OCI-LY1 (cell line): Measurements from ENCODE around the gene AGAP1.

ENCODE experiments used
- H2AFZ ChIP-seq: fragments of 200-600 bp; sonication (generic), shearing (Covaris generic); 2 replicates; pipeline ENCODE4 v1.6.0; 2014; ENCODE audit warnings: antibody characterized with exemption, mild to moderate bottlenecking, low read length
- H3F3A ChIP-seq: fragments of 200-600 bp; sonication (generic), shearing (Covaris generic); 2 replicates; pipeline ENCODE4 v1.6.0; 2014; ENCODE audit warnings: mild to moderate bottlenecking, antibody characterized with exemption, low read length, moderate library complexity; ENCODE audit not compliant: insufficient read depth
- H3K27ac ChIP-seq: fragments of 200-600 bp; sonication (generic); 2 replicates; pipeline ENCODE4 v1.5.1; 2014; ENCODE audit warnings: low read length, mixed run types, mild to moderate bottlenecking, low read depth; ENCODE audit not compliant: poor library complexity, severe bottlenecking
- H3K27me3 ChIP-seq: fragments of 200-600 bp; sonication (generic); 2 replicates; pipeline ENCODE4 v1.6.0; 2014; ENCODE audit warnings: antibody characterized with exemption, mild to moderate bottlenecking, low read length, moderate library complexity; ENCODE audit not compliant: insufficient read depth
- H3K36me3 ChIP-seq: fragments of 200-600 bp; sonication (generic); 2 replicates; pipeline ENCODE4 v1.6.1; 2014; ENCODE audit warnings: mild to moderate bottlenecking, antibody characterized with exemption, low read length, moderate library complexity, mixed read lengths; ENCODE audit not compliant: insufficient read depth
- H3K4me1 ChIP-seq: fragments of 200-600 bp; sonication (generic); 2 replicates; pipeline ENCODE4 v1.5.1; 2014; ENCODE audit warnings: mild to moderate bottlenecking, low read length, moderate library complexity; ENCODE audit not compliant: insufficient read depth, severe bottlenecking
- H3K4me2 ChIP-seq: fragments of 200-600 bp; sonication (generic), shearing (Covaris generic); 2 replicates; pipeline ENCODE4 v1.6.1; 2014; ENCODE audit warnings: low read length
- H3K4me3 ChIP-seq: fragments of 200-600 bp; sonication (generic); 2 replicates; pipeline ENCODE4 v1.5.1; 2014; ENCODE audit warnings: low read length, low read depth, mild to moderate bottlenecking, mixed read lengths; ENCODE audit not compliant: poor library complexity, severe bottlenecking
- H3K79me2 ChIP-seq: fragments of 200-600 bp; shearing (Covaris generic); 2 replicates; pipeline ENCODE4 v1.6.1; 2016; ENCODE audit warnings: mixed run types, low read length, mixed read lengths; ENCODE audit not compliant: insufficient read depth
- H3K9ac ChIP-seq: fragments of 200-600 bp; sonication (generic), shearing (Covaris generic); 2 replicates; pipeline ENCODE4 v1.6.1; 2014; ENCODE audit warnings: mild to moderate bottlenecking, low read length, mixed read lengths
- H3K9me2 ChIP-seq: fragments of 200-600 bp; sonication (generic), shearing (Covaris generic); 2 replicates; pipeline ENCODE4 v1.6.1; 2014; ENCODE audit warnings: low read depth, mild to moderate bottlenecking, low read length, mixed read lengths
- H3K9me3 ChIP-seq: fragments of 200-600 bp; shearing (Covaris generic); 2 replicates; pipeline ENCODE4 v1.6.1; 2014; ENCODE audit warnings: low read length, mixed read lengths
- H4K20me1 ChIP-seq: fragments of 200-600 bp; sonication (generic), shearing (Covaris generic); 2 replicates; pipeline ENCODE4 v1.6.0; 2016; ENCODE audit warnings: mild to moderate bottlenecking, low read length; ENCODE audit not compliant: insufficient read depth
- CTCF ChIP-seq: fragments of 200-600 bp; sonication (generic), shearing (Covaris generic); IDR thresholded peaks from 2 replicates; pipeline ENCODE4 v1.5.1; 2017; ENCODE audit warnings: mild to moderate bottlenecking, antibody characterized with exemption, low read length, moderate library complexity, mixed read lengths
- EZH2 ChIP-seq: fragments of 200-600 bp; sonication (generic), shearing (Covaris generic); IDR thresholded peaks from 2 replicates; pipeline ENCODE4 v1.8.0; 2017; ENCODE audit warnings: borderline replicate concordance, mixed run types, mild to moderate bottlenecking, antibody characterized with exemption, low read length, moderate library complexity, mixed read lengths

AGAP1 gene

DNA sequence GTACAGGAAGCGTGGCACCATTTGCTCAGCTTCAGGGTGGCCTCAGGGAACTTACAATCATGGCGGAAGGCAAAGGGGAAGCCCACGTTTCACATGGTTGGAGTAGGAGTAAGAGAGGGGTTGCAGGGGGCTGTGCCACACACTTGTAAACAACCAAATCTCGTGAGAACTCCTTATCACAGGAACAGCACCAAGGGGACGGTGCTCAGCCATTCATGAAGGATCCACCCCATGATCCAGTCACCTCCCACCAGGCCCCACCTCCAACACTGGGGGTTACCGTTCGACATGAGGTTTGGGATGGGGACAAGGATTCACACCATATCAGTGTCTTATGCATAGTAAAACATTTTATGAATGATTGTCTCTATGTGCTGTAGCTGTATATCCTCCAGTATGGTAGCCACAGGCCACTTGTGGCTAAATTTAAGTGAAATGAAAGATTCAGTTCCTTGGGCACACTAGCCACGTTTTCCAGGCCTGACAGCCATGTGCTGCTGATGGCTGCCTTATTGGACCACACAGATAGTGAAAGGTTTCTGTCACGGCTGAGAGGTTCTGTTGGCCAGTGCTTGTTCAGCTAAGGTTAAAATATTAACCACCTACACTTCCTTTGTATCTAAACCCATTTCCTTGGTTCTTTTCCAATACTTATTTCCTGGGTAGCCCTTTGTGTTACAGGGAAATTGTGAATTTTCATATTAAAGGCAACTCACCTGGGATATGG lies 77.3 kb downstream of the AGAP1 start:
- no peak overlapping the region for H2AFZ ChIP-seq
- H3K4me1 ChIP-seq: no peaks in the 10 kb centered on the region
- no peak overlapping the region for H3K4me3 ChIP-seq
- H4K20me1 ChIP-seq: no peaks in the 10 kb centered on the region
- H3F3A ChIP-seq: no peaks in the 10 kb centered on the region
- H3K9ac ChIP-seq: no peak overlapping the region
- H3K27ac ChIP-seq: no peak overlapping the region
- H3K4me2 ChIP-seq: no peak overlapping the region
- H3K36me3 ChIP-seq: no peaks in the 10 kb centered on the region
- no peaks in the 10 kb centered on the region for H3K79me2 ChIP-seq
- no peak for TF ChIP-seq EZH2
- no peaks in the 10 kb centered on the region; the same call in 1 of the 2 replicates for H3K27me3 ChIP-seq
- H3K9me2 ChIP-seq: no peaks in the 10 kb centered on the region
- no peaks in the 10 kb centered on the region for H3K9me3 ChIP-seq

DNA sequence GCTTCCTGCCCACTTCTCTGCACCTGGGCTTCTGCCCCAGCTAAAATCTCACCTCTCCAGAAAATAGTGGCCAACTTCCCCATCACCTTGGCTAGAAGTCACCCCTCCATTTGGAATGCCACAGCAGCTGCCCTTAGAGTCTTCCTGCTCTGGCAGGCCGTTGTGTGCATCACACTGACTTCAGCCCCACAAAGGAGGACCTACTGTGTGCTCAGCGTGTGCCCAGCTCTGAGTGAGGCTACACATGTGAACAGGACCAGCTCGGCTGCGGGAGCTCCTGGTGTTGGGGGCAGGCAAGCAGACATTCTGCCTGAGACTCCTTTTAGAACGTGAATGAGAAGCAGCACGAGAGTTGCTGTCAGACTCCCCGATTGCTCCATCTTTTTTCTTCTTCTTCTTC lies 78.7 kb downstream of the AGAP1 start:
- Histone ChIP-seq H3K9me2 (no peaks in the 10 kb centered on the region), H3K79me2 (no peaks in the 10 kb centered on the region), H3K27me3 (no peaks in the 10 kb centered on the region; the same call in 1 of the 2 replicates), H4K20me1 (no peaks in the 10 kb centered on the region), H2AFZ (no peak overlapping the region), H3K36me3 (no peaks in the 10 kb centered on the region), H3K4me1 (no peaks in the 10 kb centered on the region), H3K27ac (no peak overlapping the region), H3K4me3 (no peak overlapping the region), H3F3A (no peaks in the 10 kb centered on the region), H3K9me3 (no peaks in the 10 kb centered on the region), H3K4me2 (no peak overlapping the region), H3K9ac (no peak overlapping the region)
- TF ChIP-seq CTCF (no peak), EZH2 (no peak)

GRCh38 chr2:235573331-235574221 lies 79.7 kb downstream of the AGAP1 start:
- no peaks in the 10 kb centered on the region; the same call in 1 of the 2 replicates for H3K27me3 ChIP-seq
- no peaks in the 10 kb centered on the region for H3K79me2 ChIP-seq
- H3K9ac ChIP-seq: no peak overlapping the region
- H3F3A ChIP-seq: no peaks in the 10 kb centered on the region
- no peak overlapping the region for H3K4me3 ChIP-seq
- H3K4me2 ChIP-seq: no peak overlapping the region
- H3K4me1 ChIP-seq: no peaks in the 10 kb centered on the region
- H3K9me3 ChIP-seq: no peaks in the 10 kb centered on the region
- TF ChIP-seq CTCF (no peak), EZH2 (no peak)
- no peaks in the 10 kb centered on the region for H3K36me3 ChIP-seq
- H2AFZ ChIP-seq: no peak overlapping the region
- no peak overlapping the region for H3K27ac ChIP-seq
- no peaks in the 10 kb centered on the region for H4K20me1 ChIP-seq
- no peaks in the 10 kb centered on the region for H3K9me2 ChIP-seq
